ENCODE data around the gene SPIB. TPM values are rescaled to one million over a fixed set of nuclear protein-coding genes. Genes with fewer than 3 reads are reported as not detected.

Gene SPIB
- total and polyA plus RNA-seq, 4 donors, result 0.09 to 5.0 (median 0.36) TPM

GRCh38 chr19:50371914-50372475 lies 46.7 kb upstream of the SPIB start (continued):
- TF ChIP-seq TAF1 (conservative IDR thresholded peaks at IDR 0.05) (no peak), FOXA2 (IDR thresholded peaks at IDR 0.05) (no peak), YY1 (IDR thresholded peaks at IDR 0.05) (no peak), GABPA (IDR thresholded peaks at IDR 0.05 in 1 of 2, conservative IDR thresholded peaks at IDR 0.05 in 1 of 2) (no peak), CTCF (IDR thresholded peaks at IDR 0.05; ENCODE audit: low read depth, low read length, missing input control) (no peak), JUND (IDR thresholded peaks at IDR 0.05) (no peak), HNF4G (IDR thresholded peaks at IDR 0.05) (no peak), EGR1 (IDR thresholded peaks at IDR 0.05; ENCODE audit: low read depth in 2 of 2) (no peak), SP1 (IDR thresholded peaks at IDR 0.05) (no peak), FOXA1 (IDR thresholded peaks at IDR 0.05) (no peak)

- Histone ChIP-seq H3K4me1 (ENCODE audit: control insufficient read depth in 4 of 4, insufficient read depth in 4 of 4, low read length in 3 of 4) (peaks cover 0 to 3% (median 0%) of the 10 kb centered on the region in 4 donors), H3K4me3 (ENCODE audit: low read depth in 1 of 3, low read length in 3 of 3) (peak within 1 kb of the TSS; percentile 75 to 98 (median 81)), H3K27ac (ENCODE audit: low read depth in 1 of 2, low read length in 2 of 2) (peak within 1 kb of the TSS; percentile 95 to 100), H3K36me3 (ENCODE audit: control insufficient read depth in 4 of 4, insufficient read depth in 3 of 4, low read depth in 1 of 4, low read length in 3 of 4) (peaks cover 11 to 38% (median 24%) of the 10 kb centered on the region in 4 donors), H3K27me3 (ENCODE audit: control insufficient read depth in 4 of 4, insufficient read depth in 4 of 4, low read length in 3 of 4) (no peaks in the 10 kb centered on the region), H3K9ac (ENCODE audit: low read depth in 1 of 2, low read length in 2 of 2) (peak within 1 kb of the TSS; percentile 87 to 97), H3K9me3 (ENCODE audit: control insufficient read depth in 4 of 4, low read length in 3 of 4) (no peaks in the 10 kb centered on the region)
- DNase-seq (ENCODE audit: low spot score), result peak; percentile 97
- 3% methylated on average over 67 of the region's 67 CpGs for WGBS
- TF ChIP-seq JUND (IDR thresholded peaks at IDR 0.05) (peak in 1 of 2 donors; percentile 19), RAD21 (IDR thresholded peaks at IDR 0.05) (no peak), ZBTB33 (IDR thresholded peaks at IDR 0.05) (no peak), CTCF (IDR thresholded peaks at IDR 0.05; ENCODE audit: low read depth, low read length, missing input control) (no peak), GABPA (IDR thresholded peaks at IDR 0.05 in 1 of 2, conservative IDR thresholded peaks at IDR 0.05 in 1 of 2) (peak; percentile 100), FOXA1 (IDR thresholded peaks at IDR 0.05) (peak; percentile 48), MAX (IDR thresholded peaks at IDR 0.05) (peak; percentile 73), ATF3 (IDR thresholded peaks at IDR 0.05) (peak; percentile 72), SP1 (IDR thresholded peaks at IDR 0.05) (peak; percentile 73), FOXA2 (IDR thresholded peaks at IDR 0.05) (peak; percentile 44), HNF4A (conservative IDR thresholded peaks at IDR 0.05) (peak; percentile 14 to 18), TAF1 (conservative IDR thresholded peaks at IDR 0.05) (no peak), REST (IDR thresholded peaks at IDR 0.05) (peak; percentile 36), HNF4G (IDR thresholded peaks at IDR 0.05) (no peak), RXRA (IDR thresholded peaks at IDR 0.05) (peak; percentile 31 to 42), EGR1 (IDR thresholded peaks at IDR 0.05; ENCODE audit: low read depth in 2 of 2) (peak; percentile 49 to 59), YY1 (IDR thresholded peaks at IDR 0.05) (peak; percentile 78), NR2F2 (IDR thresholded peaks at IDR 0.05) (peak; percentile 49)
These were observed 42.3 kb upstream of the SPIB start, which contains the start of gene NR1H2 for GRCh38 chr19:50376166-50377050. NR1H2 (plus strand) TSS chr19:50376457; CDS start chr19:50377606, 1,149 bp downstream.

All from liver (tissue), 9 donors.